Inflammatory macrophage (primary cell): ENCODE data around the gene SCO1.
"Not testable (repeated sequence)": the region's sequence is repeated elsewhere in the genome, so short reads cannot be mapped to it uniquely, and the experiment has no call there.

Experiments used
- DNase-seq, 2 donors: peaks; one replicate each; pipeline ENCODE4 v3.0.0-alpha.2; 2020 to 2022

SCO1 gene

DNA sequence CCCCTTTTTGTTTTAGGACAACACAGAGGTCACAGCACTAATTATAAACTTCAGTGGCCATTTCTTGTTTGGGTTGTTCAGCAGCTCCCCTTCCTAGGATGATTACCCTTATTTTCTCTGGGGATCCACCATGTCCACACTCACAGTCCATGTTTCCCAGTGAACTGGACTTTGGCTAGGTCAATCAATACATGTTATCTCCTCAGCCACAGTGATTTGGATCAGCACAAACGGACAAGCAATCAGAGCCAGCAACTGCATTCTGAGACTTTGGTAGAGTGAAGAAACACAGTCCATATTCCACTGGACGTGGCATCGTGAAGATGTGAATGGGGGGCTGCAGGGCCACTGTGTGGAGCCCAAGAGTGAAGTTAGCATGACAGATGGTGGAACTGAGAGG lies 27.9 kb upstream of the SCO1 start:
- no peak for DNase-seq

DNA sequence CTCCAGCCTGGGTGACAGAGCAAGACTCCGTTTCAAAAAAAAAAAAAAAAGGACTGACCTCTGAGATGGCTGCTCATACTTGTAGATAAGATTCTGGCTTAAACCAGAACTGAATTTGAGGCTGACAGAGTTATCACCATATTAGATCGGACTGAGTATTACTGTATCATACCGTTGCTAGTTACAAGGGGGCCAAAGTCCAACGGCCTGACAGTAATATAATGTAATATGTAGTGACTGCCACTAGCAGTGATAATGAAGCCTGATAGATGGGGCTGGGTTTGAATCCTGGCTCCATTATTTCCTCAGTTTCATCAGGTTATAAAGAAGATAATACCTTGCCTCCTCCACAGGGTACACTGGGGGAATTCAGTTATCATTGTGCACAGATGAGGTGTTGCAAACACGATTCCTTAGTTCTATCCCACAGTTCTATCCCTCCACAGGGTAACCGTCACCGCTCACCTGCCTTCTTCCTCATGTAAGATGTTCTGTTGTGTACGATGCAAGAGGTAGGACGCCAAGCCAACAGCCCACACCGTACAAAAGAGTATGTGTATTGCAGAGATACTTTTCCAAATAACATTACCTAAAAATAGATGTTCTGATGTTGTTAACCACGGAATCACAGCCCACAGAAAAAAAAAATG lies 27.3 kb upstream of the SCO1 start:
- DNase-seq: no peak

DNA sequence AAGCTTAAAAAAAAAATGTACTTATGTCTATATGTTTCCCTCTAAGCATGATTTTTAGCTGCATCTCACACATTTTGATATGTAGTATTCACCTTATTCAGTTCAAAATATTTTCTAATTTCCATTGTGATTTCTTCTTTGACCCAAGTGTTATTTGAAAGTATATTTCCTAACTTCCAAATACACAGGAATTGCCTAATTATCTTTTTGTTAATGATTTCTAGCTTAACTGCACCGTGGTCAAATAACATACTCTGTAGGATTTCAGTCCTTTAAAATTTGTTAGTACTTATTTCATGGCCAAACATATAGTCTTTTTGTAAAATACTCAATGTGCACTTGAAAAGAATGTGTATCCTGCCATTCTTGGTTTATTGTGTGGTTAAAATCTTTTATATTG lies 21.2 kb upstream of the SCO1 start:
- DNase-seq: no peak

DNA sequence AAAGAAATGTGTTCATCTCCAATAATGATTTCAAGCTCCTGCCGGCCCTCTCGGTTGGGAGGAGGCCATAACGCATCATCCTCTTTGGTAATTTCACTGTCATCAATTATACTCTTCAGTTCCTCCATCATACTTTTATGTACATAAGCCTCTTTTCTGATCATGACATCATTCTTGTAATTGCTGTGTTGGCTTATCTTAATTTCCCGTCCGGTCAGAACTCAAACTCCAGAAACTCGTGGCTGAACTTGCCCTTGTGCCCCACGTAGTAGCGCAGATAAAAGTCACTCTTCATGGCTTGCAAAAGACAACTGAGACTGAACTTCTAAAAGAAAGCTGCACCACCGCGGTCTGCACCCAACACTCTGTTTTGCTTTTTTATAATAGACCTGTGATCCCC lies 18.9 kb upstream of the SCO1 start:
- DNase-seq: no peak

DNA sequence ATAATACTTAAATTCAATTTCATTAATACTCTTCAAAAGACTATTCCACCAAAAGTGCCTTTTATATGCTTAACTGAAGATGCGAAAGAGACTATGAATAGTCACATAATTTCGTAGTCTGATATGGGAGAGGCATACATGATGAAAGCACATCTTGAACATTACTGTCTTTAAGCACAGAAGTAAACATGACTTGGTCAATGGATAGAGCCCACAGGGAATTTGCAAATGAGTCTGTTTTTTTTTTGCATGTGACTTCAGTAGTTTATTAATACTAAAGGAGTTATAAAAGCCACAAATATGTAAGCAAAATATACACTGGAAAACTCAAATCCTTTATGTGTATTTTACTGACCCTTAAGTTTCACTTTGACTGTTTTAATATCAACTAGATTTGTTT lies 16.0 kb upstream of the SCO1 start:
- no peak for DNase-seq

DNA sequence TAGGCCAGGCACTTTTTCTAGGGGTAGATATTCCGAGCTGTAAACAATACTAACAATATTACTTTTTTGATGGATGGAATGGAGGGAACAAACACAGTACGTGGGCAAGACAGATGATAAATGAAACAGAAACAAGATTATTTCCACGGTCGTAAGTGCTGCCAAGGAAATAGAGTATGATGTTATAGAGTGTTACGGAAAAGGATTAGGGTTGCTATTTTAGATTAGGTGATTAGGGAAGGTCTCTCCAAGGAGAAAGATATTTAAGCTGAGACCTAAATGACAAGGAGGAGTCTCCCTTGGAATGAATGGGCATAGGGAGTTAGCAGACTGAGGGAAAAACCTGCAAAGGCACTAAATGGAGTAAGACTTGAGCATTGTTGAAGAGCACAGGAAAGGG lies 8.4 kb upstream of the SCO1 start:
- DNase-seq: no peak

DNA sequence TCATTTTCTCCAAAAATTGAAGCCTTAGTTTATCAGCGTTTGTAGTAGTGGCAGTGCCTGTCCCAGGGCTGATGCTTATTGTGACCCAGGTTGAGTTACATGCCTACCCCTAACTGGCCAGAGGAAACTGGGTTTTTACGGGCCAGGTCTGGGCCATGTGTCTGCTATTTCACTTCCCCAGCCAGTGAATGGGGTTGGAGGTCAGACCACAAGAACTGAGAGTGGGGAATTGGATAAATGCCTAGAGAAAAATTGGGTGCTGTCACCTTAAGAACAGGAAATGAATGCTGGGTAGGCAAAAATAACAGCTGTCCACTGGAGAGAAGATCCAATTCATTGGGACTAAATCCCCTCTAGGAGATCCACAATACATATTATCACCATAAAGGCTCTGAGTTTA lies 5.2 kb upstream of the SCO1 start:
- peak; percentile 21 to 26 for DNase-seq

DNA sequence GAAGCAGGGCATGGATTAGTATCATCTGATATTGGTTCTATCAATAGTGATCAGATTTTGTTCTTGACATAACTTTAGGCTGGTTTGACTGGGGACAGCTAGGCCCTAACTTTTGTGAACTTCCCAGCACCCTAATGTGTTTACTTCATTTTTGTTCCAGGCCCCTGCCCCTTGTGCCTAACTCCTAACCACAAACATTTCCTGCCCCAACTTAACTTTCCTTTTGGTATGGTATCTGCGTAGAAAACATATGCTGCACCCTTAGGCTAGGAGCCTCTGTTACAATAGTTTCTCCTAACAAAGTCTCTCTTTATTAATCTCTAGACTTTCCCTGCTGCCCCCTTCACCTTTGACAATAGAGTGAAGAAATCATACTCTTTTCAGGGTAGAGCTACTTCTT lies 2.5 kb upstream of the SCO1 start:
- no peak for DNase-seq

DNA sequence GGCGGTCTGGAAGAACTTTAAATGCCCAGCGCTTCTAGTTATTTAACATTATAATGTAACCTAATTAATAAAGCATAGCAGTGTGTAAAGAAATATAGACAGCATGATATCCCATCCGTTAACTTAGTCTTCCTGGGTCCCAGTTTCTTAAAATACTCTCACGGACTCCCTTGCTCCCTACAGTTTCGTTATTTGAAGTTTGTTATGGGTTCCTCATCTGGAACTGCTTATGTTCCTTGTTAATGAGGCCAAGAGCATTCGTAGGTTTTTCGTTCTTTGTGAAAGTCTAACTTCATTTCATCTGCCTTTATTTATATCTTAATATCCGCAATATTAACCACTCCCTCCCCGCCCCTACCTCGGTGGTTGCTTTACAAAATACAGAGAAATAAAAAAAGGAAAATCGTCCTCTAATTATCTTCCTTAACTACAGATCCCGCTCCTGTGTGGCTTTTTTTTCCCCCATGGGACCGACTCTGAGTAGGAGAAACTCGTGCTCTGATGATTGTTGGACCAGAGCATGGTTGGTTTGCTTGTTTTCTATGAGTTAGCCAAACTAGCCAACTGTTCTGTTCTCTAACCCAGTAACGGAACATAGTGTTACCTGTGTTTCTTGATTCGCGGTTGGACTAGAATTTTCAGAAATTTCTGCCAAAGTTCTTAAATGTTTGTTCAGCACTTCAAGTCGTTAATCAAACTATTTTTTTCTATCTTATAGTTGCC lies 924 bp upstream of the SCO1 start:
- peak; percentile 17 to 34 for DNase-seq

DNA sequence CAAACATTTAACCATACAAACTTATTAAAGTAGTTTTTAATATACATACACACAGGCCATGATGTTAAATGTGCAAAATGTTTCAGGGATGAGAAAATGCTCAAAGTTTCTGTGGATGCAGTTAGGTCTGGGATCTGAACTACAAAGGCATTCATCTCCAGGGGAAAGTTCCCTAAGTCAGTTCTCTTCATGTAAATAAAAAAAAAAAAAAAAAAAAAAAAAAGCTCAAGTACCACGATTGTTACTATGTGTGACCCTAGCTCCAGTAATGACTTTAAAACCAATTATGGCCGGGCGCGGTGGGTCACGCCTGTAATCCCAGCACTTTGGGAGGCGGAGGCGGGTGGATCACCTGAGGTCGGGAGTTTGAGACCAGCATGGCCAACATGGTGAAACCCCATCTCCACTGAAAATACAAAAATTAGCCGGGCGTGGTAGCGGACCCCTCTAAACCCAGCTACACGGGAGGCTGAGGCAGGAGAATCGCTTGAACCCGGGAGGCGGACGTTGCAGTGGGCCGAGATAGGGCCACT lies 1.4 kb downstream of the SCO1 start:
- not testable (repeated sequence) for DNase-seq

DNA sequence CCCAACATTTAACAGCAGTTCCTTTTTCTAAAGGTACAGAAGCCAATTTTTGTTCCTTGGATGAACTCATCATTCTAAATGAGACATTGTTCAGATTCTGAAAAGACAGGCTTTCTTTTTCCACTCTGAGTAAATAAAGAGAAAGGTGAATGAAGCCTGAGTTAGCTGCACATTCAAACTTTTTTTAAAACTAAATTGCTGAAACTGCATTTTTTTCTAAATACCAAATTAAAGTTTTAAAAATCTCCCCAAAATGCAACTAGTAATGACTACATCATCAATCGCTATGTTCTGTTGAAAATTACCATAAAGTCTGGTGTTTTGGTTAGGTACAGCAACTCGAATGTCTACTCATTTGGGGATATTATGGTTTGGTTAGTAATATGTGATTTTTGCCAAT lies 9.8 kb downstream of the SCO1 start:
- no peak for DNase-seq

DNA sequence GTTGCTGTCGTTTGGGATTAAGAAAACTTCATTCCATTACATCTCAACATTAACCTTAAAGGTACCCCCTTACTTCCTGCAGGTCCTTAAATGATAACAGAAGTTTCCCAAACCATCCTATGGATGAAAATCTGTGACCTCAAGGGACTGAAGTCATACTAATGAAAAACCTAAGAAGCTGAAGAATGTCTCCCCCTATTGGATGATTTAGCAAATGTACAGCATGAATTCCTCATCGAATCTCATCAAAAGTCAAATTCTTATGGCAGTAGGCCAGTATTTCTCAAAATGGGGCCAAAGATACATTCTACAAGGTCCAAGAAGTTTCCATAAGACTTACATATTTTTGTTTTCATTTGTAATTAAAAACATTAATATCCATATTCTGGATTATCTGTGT lies 13.5 kb downstream of the SCO1 start:
- peak; percentile 8 to 47 for DNase-seq

DNA sequence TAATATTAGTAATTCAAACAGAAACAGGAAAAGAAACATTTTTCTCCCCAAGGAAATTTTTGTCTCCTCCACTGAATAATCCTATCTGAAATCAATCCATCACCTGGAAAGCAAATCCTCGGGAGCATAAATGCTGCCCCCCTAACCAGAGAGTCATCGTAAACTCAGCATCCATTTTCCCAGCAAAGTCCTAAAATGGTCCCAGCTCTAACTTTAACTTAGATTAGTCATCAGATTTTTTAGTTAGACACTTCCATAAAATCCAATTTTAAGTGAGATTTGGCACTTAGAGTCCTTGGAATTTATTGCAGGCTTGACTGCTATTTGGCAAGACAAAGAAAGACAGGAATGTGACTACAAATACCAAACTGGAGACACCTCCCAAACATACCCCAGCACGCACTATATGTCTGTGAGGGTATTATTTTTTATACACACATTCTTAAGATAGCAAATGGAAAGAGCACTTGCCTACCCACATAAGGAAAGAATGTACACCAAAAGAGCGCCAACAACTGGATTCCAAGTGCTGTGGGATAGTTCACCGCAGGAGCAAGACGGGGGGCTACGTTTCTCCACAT lies 15.4 kb downstream of the SCO1 start:
- no peak for DNase-seq

DNA sequence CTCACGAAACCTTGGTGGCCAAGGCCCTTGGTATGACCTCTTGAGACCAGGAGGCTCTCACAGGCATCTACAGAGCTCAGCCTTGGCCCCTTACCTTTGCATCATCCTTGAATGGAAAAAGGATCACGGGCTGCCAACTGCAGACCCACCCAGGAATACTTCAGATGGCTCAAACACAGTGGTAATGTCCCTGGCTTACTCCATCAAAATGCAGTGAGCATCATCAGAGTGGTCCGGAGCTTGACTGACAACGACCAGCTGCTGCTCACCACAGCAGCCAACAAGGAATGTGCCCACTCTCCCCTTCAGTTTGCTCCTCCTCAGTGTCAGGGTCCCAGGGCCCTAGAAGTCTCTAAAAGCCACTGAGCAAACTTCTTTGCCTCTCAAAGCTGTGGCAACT lies 22.6 kb downstream of the SCO1 start:
- DNase-seq: no peak

DNA sequence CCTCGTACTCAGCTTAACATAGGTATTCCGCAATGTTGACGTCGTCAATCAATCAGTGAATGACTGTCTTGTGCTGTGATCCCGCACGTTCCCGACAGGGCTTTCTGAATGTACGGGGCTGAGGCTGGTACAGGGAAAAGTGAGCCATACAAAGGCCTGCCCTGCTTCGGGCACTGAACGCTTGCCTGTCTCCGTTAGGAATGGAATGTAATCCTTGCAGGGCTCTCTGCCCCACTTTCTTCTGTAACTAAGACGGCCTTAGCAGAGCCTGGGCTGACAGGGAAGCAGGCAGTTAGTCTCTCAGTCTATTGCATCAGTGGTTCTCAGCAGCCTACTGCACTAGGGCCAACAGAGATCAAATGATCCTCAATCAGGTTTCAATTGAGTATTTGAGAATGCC lies 24.0 kb downstream of the SCO1 start:
- DNase-seq: no peak

DNA sequence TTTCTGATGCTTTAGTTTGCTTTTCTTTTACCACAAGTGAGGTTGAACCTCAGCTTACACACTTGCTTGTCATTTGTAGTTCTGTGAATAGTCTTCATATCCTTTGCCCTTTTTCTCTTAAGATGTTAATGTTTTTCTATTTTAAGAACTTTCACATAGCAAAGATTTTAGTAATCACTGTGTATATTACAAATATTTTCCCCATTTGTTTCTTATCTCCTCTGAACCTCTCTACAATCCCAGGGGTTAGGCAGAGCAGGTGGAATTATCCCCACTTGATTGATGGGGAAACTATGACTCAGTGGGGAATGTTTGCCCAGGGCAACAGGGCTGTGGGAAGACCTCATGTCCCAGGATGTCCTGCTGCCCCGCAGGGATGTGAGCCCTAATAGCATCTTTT lies 28.6 kb downstream of the SCO1 start:
- DNase-seq: no peak

DNA sequence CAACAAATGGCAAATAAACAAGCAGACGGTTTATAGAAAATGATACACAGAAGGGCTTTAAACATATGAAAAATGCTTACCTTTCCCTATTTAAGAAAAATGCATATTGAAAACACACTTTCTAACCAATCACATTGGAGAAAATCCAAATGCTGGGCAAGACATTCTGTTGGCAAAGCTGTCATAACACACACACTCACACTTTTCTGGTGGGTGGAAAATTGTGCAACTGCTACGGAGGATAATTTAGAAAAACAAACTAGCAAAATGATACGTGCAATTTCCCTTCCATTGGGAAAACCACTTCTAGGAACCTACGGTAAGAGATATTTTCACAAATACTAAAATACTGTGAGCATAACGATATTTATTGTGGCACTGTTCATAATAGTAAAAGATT lies 30.4 kb downstream of the SCO1 start:
- DNase-seq: no peak

DNA sequence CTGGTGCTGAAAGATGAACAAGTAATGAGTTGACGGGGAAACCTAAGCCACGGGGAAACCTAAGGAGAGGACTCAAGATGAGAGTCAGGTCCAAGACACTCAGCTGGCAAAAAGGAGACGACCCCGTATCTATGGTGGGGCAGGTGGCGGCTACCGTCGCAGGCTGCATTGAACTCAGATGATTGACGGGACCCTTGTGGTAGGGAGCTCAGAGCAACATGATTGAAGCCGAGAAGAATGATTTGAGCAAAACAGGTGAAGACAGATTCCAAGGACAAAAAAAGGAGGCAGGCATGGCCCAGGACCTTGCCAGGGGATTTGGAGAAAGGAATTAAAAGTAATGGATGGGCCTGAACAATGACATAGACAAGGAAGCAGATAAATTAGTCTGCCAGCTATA lies 32.8 kb downstream of the SCO1 start:
- no peak for DNase-seq

DNA sequence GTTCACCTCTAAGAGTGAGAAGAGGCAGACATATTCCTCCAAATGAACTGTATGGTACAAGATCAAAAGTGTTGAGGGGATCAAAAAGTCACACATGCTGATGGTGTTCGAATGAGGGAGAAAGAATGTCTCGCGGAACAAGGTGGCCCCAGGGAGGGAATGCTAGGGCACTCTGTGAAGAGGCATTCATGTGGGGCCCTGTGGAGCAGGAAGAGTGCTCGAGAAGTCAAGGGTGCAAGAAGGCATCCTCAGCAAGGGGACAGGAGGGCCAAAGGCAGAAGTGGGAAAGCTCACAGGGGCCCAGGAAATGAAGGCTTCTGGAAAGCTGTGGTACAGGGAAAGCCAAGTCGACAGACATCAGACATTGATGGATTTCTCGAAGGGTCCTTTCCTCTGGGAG lies 34.1 kb downstream of the SCO1 start:
- no peak for DNase-seq

DNA sequence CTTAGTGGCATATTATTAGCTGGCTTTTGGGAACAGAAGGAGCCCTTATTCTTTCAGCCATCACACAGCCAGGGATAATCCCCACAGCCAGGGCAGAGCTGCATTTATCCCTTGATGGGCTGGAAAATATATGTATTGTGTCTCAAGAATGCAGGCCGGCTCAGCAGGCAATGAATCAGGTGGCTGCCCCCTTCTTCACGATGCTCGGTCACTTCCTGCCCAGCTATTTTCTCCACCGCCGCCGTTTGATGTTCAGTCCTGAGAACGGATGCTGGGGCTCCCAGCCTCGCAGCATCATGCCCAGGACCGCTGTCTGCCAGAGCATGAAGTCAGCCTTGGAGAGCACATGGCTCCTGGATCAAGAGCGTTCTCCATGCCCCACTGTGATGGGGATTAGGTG lies 35.9 kb downstream of the SCO1 start:
- DNase-seq: no peak

DNA sequence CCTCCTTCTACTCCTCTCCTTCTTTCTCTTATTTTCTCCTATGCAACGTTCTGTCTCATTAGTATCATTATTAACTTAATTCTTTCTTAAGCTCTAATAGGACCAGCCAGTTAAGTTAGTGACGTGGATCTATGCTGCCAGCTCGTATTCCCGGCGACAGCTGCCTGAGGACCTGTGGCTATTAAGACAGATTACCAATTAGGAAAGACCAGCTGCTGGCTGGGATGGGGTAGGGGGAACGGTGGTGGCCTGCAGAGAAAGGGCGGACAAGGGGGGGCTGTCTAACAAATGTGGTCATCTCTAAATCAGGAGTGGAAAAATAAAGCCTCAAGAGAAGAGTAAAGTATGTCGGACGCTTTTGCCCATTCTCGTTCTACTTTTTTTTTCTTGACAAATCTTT lies 39.5 kb downstream of the SCO1 start:
- no peak for DNase-seq

DNA sequence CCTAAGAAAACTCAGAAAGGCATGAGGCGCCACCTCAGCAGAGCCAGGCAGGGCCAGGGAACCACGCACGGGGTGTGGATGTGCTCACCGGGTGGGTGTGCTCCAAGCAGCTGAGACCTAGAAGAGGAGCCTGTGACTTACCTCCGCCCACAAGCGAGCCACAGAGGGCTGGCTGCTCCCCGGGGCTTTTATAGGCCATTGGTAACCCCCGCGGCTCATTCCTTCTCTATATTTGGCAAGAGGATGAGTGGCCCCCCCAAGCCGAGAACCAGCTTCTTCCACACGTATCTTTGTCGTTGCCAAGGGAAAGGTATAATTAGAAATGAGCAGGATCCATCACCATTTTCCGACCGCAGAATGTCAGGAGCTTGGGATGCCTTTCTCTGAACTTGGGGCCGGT lies 40.2 kb downstream of the SCO1 start, which contains the start of gene MYH3:
MYH3 (minus strand) TSS at position 162 of the 400 bp plus-strand sequence. CDS start 2,245 bp downstream, outside the sequence.
- no peak for DNase-seq

DNA sequence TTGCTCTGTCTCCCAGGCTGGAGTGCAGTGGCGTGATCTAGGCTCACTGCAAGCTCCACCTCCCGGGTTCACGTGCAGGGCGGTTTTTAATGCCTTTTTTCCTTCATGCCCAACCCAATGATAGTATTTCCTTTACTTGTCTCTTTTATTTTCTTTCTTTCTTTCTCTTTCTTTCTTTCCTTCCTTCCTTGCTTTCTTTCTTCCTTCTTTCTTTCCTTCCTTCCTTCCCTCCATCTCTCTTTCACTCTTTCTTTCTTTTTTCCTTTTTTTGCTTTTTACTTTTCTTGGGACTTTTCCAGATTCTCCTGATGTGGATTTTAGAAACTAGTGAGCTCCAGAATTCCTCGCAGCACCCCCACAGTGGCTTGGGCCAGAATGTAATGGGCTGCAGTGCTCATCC lies 43.3 kb downstream of the SCO1 start:
- no peak for DNase-seq
